Astrocyte (in vitro differentiated cells and primary cell): ENCODE results near the gene GALK1. TPM values are rescaled to one million over a fixed set of nuclear protein-coding genes. Genes with fewer than 3 reads are reported as not detected.

Experiments used
- DNase-seq: peaks from one replicate; pipeline ENCODE4 v3.0.0-alpha.2; 2010; ENCODE audit warnings: low read depth
- FAIRE-seq: peaks from 2 replicates; lab custom pipeline; 2011; peaks lifted over from hg19 to GRCh38; lab: Jason Lieb, UNC
- H2AFZ ChIP-seq: 2 replicates; pipeline ENCODE4 v1.6.0; 2012; ENCODE audit warnings: low read depth, low read length, inconsistent platforms
- H3K27ac ChIP-seq: 2 replicates; pipeline ENCODE4 v1.5.1; 2011; ENCODE audit warnings: low read depth, low read length, inconsistent platforms
- H3K27me3 ChIP-seq: 2 replicates; pipeline ENCODE4 v1.6.0; 2011; ENCODE audit warnings: low read length, inconsistent platforms; ENCODE audit not compliant: insufficient read depth
- H3K36me3 ChIP-seq: 2 replicates; pipeline ENCODE4 v1.5.1; 2011; ENCODE audit warnings: low read length, inconsistent platforms; ENCODE audit not compliant: insufficient read depth
- H3K4me1 ChIP-seq: 2 replicates; pipeline ENCODE4 v1.5.1; 2011; ENCODE audit warnings: low read length, inconsistent platforms; ENCODE audit not compliant: insufficient read depth
- H3K4me2 ChIP-seq: 2 replicates; pipeline ENCODE4 v1.6.0; 2012; ENCODE audit warnings: low read length, inconsistent platforms
- H3K4me3 ChIP-seq: 2 replicates; pipeline ENCODE4 v1.5.1; 2011; ENCODE audit warnings: low read depth, mild to moderate bottlenecking, low read length, inconsistent platforms; ENCODE audit not compliant: insufficient read depth
- H3K79me2 ChIP-seq: 2 replicates; pipeline ENCODE4 v1.6.0; 2012; ENCODE audit warnings: mild to moderate bottlenecking, low read length, inconsistent platforms; ENCODE audit not compliant: insufficient read depth
- H3K9ac ChIP-seq: 2 replicates; pipeline ENCODE4 v1.6.0; 2012; ENCODE audit warnings: mild to moderate bottlenecking, low read length, inconsistent platforms
- H3K9me3 ChIP-seq: 2 replicates; pipeline ENCODE4 v1.5.1; 2012; ENCODE audit warnings: low read depth, mild to moderate bottlenecking, low read length, inconsistent platforms; ENCODE audit not compliant: insufficient read depth
- H4K20me1 ChIP-seq: 2 replicates; pipeline ENCODE4 v1.6.0; 2012; ENCODE audit warnings: low read length, inconsistent platforms; ENCODE audit not compliant: insufficient read depth
- H3K27ac Mint-ChIP-seq: one replicate; pipeline ENCODE4 v1.8.0; 2021; ENCODE audit warnings: mild to moderate bottlenecking, mixed read lengths; ENCODE audit not compliant: unreplicated experiment
- H3K27me3 Mint-ChIP-seq: one replicate; pipeline ENCODE4 v1.8.0; 2021; ENCODE audit warnings: low read depth, mixed read lengths; ENCODE audit not compliant: unreplicated experiment
- H3K36me3 Mint-ChIP-seq: one replicate; pipeline ENCODE4 v1.8.0; 2021; ENCODE audit warnings: low read depth, mixed read lengths; ENCODE audit not compliant: unreplicated experiment
- H3K4me1 Mint-ChIP-seq: one replicate; pipeline ENCODE4 v1.8.0; 2021; ENCODE audit warnings: low read depth, mixed read lengths; ENCODE audit not compliant: unreplicated experiment
- H3K4me3 Mint-ChIP-seq: one replicate; pipeline ENCODE4 v1.8.0; 2021; ENCODE audit warnings: mild to moderate bottlenecking, moderate library complexity, mixed read lengths; ENCODE audit not compliant: unreplicated experiment
- H3K9me3 Mint-ChIP-seq: one replicate; pipeline ENCODE4 v1.8.0; 2021; ENCODE audit warnings: mild to moderate bottlenecking, mixed read lengths; ENCODE audit not compliant: unreplicated experiment
- CTCF ChIP-seq: IDR thresholded peaks from 2 replicates; pipeline ENCODE4 v1.5.1; 2011; ENCODE audit warnings: low read depth, mild to moderate bottlenecking, inconsistent platforms, low read length, moderate library complexity; ENCODE audit not compliant: insufficient read depth
- EZH2 ChIP-seq: IDR thresholded peaks from 2 replicates; pipeline ENCODE4 v1.6.1; 2012; ENCODE audit warnings: mild to moderate bottlenecking, low read length, inconsistent platforms; ENCODE audit not compliant: insufficient read depth
- total RNA-seq: library from RNA; stranded (reverse); gene quantifications from 2 replicates; pipeline ENCODE4 v1.2.1, GENCODE V29; 2021

Gene GALK1
- total RNA-seq, 1 donor from 2014 or later: 22.6 TPM

- Histone ChIP-seq H3K27me3 (no peaks in the 10 kb centered on the region), H3K4me2 (peak overlapping the region; percentile 91), H4K20me1 (no peaks in the 10 kb centered on the region), H3K4me3 (peak overlapping the region; percentile 54), H3K4me1 (peaks cover 12% of the 10 kb centered on the region), H3K36me3 (no peaks in the 10 kb centered on the region), H3K9ac (peak overlapping the region; percentile 75), H3K79me2 (no peaks in the 10 kb centered on the region), H3K9me3 (no peaks in the 10 kb centered on the region), H3K27ac (no peak overlapping the region), H2AFZ (peak overlapping the region; percentile 76)
- Mint-ChIP-seq H3K27ac (no peak overlapping the region), H3K4me3 (peak overlapping the region; percentile 81), H3K4me1 (no peaks in the 10 kb centered on the region), H3K36me3 (peaks cover 4% of the 10 kb centered on the region), H3K27me3 (no peaks in the 10 kb centered on the region), H3K9me3 (no peaks in the 10 kb centered on the region)
- TF ChIP-seq CTCF: no peak
- FAIRE-seq (no peak), DNase-seq (no peak)
Measured at GRCh38 chr17:75763613-75764416, 1.2 kb downstream of the GALK1 start.

GRCh38 chr17:75763269-75763607 is 1.8 kb downstream of the GALK1 start:
- Histone ChIP-seq H3K27me3 (no peaks in the 10 kb centered on the region), H2AFZ (no peak overlapping the region), H3K4me3 (no peak overlapping the region), H3K79me2 (no peaks in the 10 kb centered on the region), H3K36me3 (no peaks in the 10 kb centered on the region), H3K9ac (no peak overlapping the region), H3K27ac (no peak overlapping the region), H3K4me1 (peaks cover 12% of the 10 kb centered on the region), H4K20me1 (no peaks in the 10 kb centered on the region), H3K4me2 (no peak overlapping the region), H3K9me3 (no peaks in the 10 kb centered on the region)
- Mint-ChIP-seq H3K4me3 (no peak overlapping the region), H3K27me3 (no peaks in the 10 kb centered on the region), H3K36me3 (peaks cover 4% of the 10 kb centered on the region), H3K27ac (no peak overlapping the region), H3K9me3 (no peaks in the 10 kb centered on the region), H3K4me1 (no peaks in the 10 kb centered on the region)
- DNase-seq (no peak), FAIRE-seq (no peak)
- TF ChIP-seq CTCF: no peak
- TF ChIP-seq EZH2: no peak
